Memory B cell (primary cell): Measurements from ENCODE around the gene APMAP.
"Not testable (repeated sequence)": the region's sequence is repeated elsewhere in the genome, so short reads cannot be mapped to it uniquely, and the experiment has no call there.

Experiments
- ATAC-seq: fragments of 150-1000 bp; cut with Tn5 transposase; 2 replicates; pipeline ENCODE4 v1.10.0; 2021; ENCODE audit warnings: low read depth, mild to moderate bottlenecking, moderate library complexity
- DNase-seq, 2 donors: peaks; one replicate each; pipeline ENCODE4 v3.0.0; 2022; ENCODE audit warnings: low spot score in 2 of 2
- H3K27ac Mint-ChIP-seq: one replicate; pipeline ENCODE4 v1.8.0; 2022; ENCODE audit warnings: mild to moderate bottlenecking, moderate library complexity, mixed read lengths
- H3K27me3 Mint-ChIP-seq: one replicate; pipeline ENCODE4 v1.8.0; 2022; ENCODE audit warnings: mixed read lengths
- H3K36me3 Mint-ChIP-seq: one replicate; pipeline ENCODE4 v1.8.0; 2022; ENCODE audit warnings: mild to moderate bottlenecking, mixed read lengths
- H3K4me1 Mint-ChIP-seq: one replicate; pipeline ENCODE4 v1.8.0; 2022; ENCODE audit warnings: mixed read lengths
- H3K4me3 Mint-ChIP-seq: one replicate; pipeline ENCODE4 v1.8.0; 2022; ENCODE audit warnings: mild to moderate bottlenecking, moderate library complexity, mixed read lengths
- H3K9me3 Mint-ChIP-seq: one replicate; pipeline ENCODE4 v1.8.0; 2022; ENCODE audit warnings: mixed read lengths

APMAP gene

GRCh38 chr20:24930724-24931688 is 61.5 kb downstream of the APMAP start:
- not testable (repeated sequence) for H3K4me3 Mint-ChIP-seq

GRCh38 chr20:24929867-24930723 is 62.5 kb downstream of the APMAP start:
- H3K9me3 Mint-ChIP-seq, H3K36me3 Mint-ChIP-seq, DNase-seq, H3K27me3 Mint-ChIP-seq, H3K27ac Mint-ChIP-seq, ATAC-seq, H3K4me3 Mint-ChIP-seq, H3K4me1 Mint-ChIP-seq: not testable (repeated sequence)

More at GRCh38 chr20:24930724-24931688, 61.5 kb downstream of the APMAP start:
- not testable (repeated sequence) for ATAC-seq, H3K27ac Mint-ChIP-seq, DNase-seq, H3K27me3 Mint-ChIP-seq, H3K9me3 Mint-ChIP-seq, H3K36me3 Mint-ChIP-seq, H3K4me1 Mint-ChIP-seq

- ATAC-seq, H3K36me3 Mint-ChIP-seq, H3K4me3 Mint-ChIP-seq, H3K4me1 Mint-ChIP-seq, DNase-seq, H3K27ac Mint-ChIP-seq, H3K9me3 Mint-ChIP-seq, H3K27me3 Mint-ChIP-seq: not testable (repeated sequence)
Observed at GRCh38 chr20:24929259-24929658, 63.3 kb downstream of the APMAP start.

- ATAC-seq, H3K9me3 Mint-ChIP-seq, DNase-seq, H3K36me3 Mint-ChIP-seq, H3K4me1 Mint-ChIP-seq, H3K4me3 Mint-ChIP-seq, H3K27ac Mint-ChIP-seq: not testable (repeated sequence)
- peaks cover 14% of the 10 kb centered on the region for H3K27me3 Mint-ChIP-seq
Observed at GRCh38 chr20:24920706-24921105, 71.8 kb downstream of the APMAP start.

GRCh38 chr20:24919665-24920064 is 72.9 kb downstream of the APMAP start:
- ATAC-seq, DNase-seq, H3K9me3 Mint-ChIP-seq, H3K36me3 Mint-ChIP-seq, H3K4me3 Mint-ChIP-seq, H3K4me1 Mint-ChIP-seq, H3K27ac Mint-ChIP-seq: not testable (repeated sequence)
- peaks cover 14% of the 10 kb centered on the region for H3K27me3 Mint-ChIP-seq

GRCh38 chr20:24918579-24919566 is 73.7 kb downstream of the APMAP start:
- Mint-ChIP-seq H3K4me3 (no peak overlapping the region), H3K27me3 (peaks cover 14% of the 10 kb centered on the region), H3K27ac (no peak overlapping the region), H3K4me1 (no peaks in the 10 kb centered on the region), H3K36me3 (no peaks in the 10 kb centered on the region), H3K9me3 (no peaks in the 10 kb centered on the region)
- ATAC-seq = no peak
- DNase-seq = no peak

- H3K9me3 Mint-ChIP-seq = no peaks in the 10 kb centered on the region
- no peak for ATAC-seq
- no peak for DNase-seq
- no peaks in the 10 kb centered on the region for H3K36me3 Mint-ChIP-seq
- H3K27ac Mint-ChIP-seq = no peak overlapping the region
- H3K4me3 Mint-ChIP-seq = no peak overlapping the region
- H3K4me1 Mint-ChIP-seq = no peaks in the 10 kb centered on the region
- H3K27me3 Mint-ChIP-seq = peaks cover 14% of the 10 kb centered on the region
Observed at GRCh38 chr20:24917797-24918578, 74.6 kb downstream of the APMAP start.

GRCh38 chr20:24917056-24917455 is 75.5 kb downstream of the APMAP start:
- Mint-ChIP-seq H3K9me3 (no peaks in the 10 kb centered on the region), H3K27me3 (peaks cover 14% of the 10 kb centered on the region), H3K27ac (no peak overlapping the region), H3K4me3 (no peak overlapping the region), H3K4me1 (no peaks in the 10 kb centered on the region), H3K36me3 (no peaks in the 10 kb centered on the region)
- DNase-seq = no peak
- no peak for ATAC-seq

GRCh38 chr20:24916412-24916811 is 76.1 kb downstream of the APMAP start:
- ATAC-seq (no peak), DNase-seq (no peak)
- no peaks in the 10 kb centered on the region for H3K36me3 Mint-ChIP-seq
- H3K27me3 Mint-ChIP-seq = peaks cover 14% of the 10 kb centered on the region
- no peaks in the 10 kb centered on the region for H3K4me1 Mint-ChIP-seq
- no peaks in the 10 kb centered on the region for H3K9me3 Mint-ChIP-seq
- H3K4me3 Mint-ChIP-seq = no peak overlapping the region
- no peak overlapping the region for H3K27ac Mint-ChIP-seq

- ATAC-seq (no peak), DNase-seq (no peak)
- Mint-ChIP-seq H3K9me3 (no peaks in the 10 kb centered on the region), H3K27me3 (peaks cover 13% of the 10 kb centered on the region), H3K4me1 (no peaks in the 10 kb centered on the region), H3K27ac (no peak overlapping the region), H3K4me3 (no peak overlapping the region), H3K36me3 (no peaks in the 10 kb centered on the region)
Observed at GRCh38 chr20:24915892-24916291, 76.7 kb downstream of the APMAP start.

- H3K4me1 Mint-ChIP-seq = no peaks in the 10 kb centered on the region
Observed at GRCh38 chr20:24915440-24915839, 77.1 kb downstream of the APMAP start.

GRCh38 chr20:24914388-24915241 is 77.9 kb downstream of the APMAP start:
- no peak overlapping the region for H3K27ac Mint-ChIP-seq
- H3K9me3 Mint-ChIP-seq = no peaks in the 10 kb centered on the region
- H3K27me3 Mint-ChIP-seq = peaks cover 6% of the 10 kb centered on the region
- H3K4me1 Mint-ChIP-seq = no peaks in the 10 kb centered on the region
- H3K36me3 Mint-ChIP-seq = no peaks in the 10 kb centered on the region
- ATAC-seq = no peak
- DNase-seq = no peak
- H3K4me3 Mint-ChIP-seq = no peak overlapping the region

More at GRCh38 chr20:24915440-24915839, 77.1 kb downstream of the APMAP start:
- Mint-ChIP-seq H3K27me3 (peaks cover 12% of the 10 kb centered on the region), H3K4me3 (no peak overlapping the region), H3K27ac (no peak overlapping the region), H3K36me3 (no peaks in the 10 kb centered on the region), H3K9me3 (no peaks in the 10 kb centered on the region)
- ATAC-seq (no peak), DNase-seq (no peak)
